Peyer's patch (tissue), 4 donors: Measurements from ENCODE around the gene ORC4.

Source experiments
- CTCF ChIP-seq, 6 experiments: fragments of 450-650 bp in 4 of 6; fragments of 200-600 bp in 2 of 6; sonication (generic) in 1 of 6; IDR thresholded peaks; one replicate each; pipeline ENCODE4 v1.5.1; 2017 to 2019; ENCODE audit warnings: antibody characterized with exemption in 6 of 6, mild to moderate bottlenecking in 3 of 6, moderate library complexity in 1 of 6
- POLR2A ChIP-seq, 2 donors: fragments of 450-650 bp; IDR thresholded peaks; one replicate each; pipeline ENCODE4 v1.5.1; 2017; ENCODE audit warnings: antibody characterized with exemption in 2 of 2, mild to moderate bottlenecking in 2 of 2, moderate library complexity in 2 of 2

DNA sequence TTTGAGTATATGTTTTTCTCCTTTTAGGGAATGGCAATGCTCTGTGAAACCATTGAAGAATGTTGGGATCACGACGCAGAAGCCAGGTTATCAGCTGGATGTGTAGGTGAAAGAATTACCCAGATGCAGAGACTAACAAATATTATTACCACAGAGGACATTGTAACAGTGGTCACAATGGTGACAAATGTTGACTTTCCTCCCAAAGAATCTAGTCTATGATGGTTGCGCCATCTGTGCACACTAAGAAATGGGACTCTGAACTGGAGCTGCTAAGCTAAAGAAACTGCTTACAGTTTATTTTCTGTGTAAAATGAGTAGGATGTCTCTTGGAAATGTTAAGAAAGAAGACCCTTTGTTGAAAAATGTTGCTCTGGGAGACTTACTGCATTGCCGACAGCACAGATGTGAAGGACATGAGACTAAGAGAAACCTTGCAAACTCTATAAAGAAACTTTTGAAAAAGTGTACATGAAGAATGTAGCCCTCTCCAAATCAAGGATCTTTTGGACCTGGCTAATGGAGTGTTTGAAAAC is 93.4 kb downstream of the ORC4 start:
- no peak for TF ChIP-seq POLR2A (IDR thresholded peaks at IDR 0.05)
- TF ChIP-seq CTCF (IDR thresholded peaks at IDR 0.05), result no peak
